ENCODE data around the gene GPX8. TPM values are rescaled to one million over a fixed set of nuclear protein-coding genes. Genes with fewer than 3 reads are reported as not detected.

The GPX8 gene
- polyA plus RNA-seq, 4 donors = 0.22 to 13.1 (median 3.9) TPM

GRCh38 chr5:55140908-55141665 is 18.9 kb upstream of the GPX8 start:
- WGBS, 3 donors = 58 to 69% (median 63%) methylated on average over 9 of the region's 9 CpGs
- Histone ChIP-seq H3K36me3 (ENCODE audit: control insufficient read depth in 3 of 3, insufficient read depth in 2 of 3, low read depth in 1 of 3, low read length in 3 of 3) (no peaks in the 10 kb centered on the region), H3K27ac (ENCODE audit: low read depth in 1 of 3, low read length in 2 of 3) (no peak overlapping the region), H3K27me3 (ENCODE audit: control insufficient read depth in 3 of 3, insufficient read depth in 3 of 3, low read length in 3 of 3) (peaks cover 0 to 10% (median 0%) of the 10 kb centered on the region in 3 donors), H3K4me1 (ENCODE audit: control insufficient read depth in 3 of 3, insufficient read depth in 2 of 3, low read depth in 1 of 3, low read length in 2 of 3) (peaks cover 0 to 6% (median 0%) of the 10 kb centered on the region in 3 donors), H3K4me3 (ENCODE audit: low read depth in 1 of 3, low read length in 3 of 3) (no peak overlapping the region), H3K9me3 (ENCODE audit: control insufficient read depth in 2 of 2, insufficient read depth in 1 of 2, low read depth in 1 of 2, low read length in 1 of 2) (no peaks in the 10 kb centered on the region)
- FAIRE-seq (no peak), DNase-seq (no peak)

DNA sequence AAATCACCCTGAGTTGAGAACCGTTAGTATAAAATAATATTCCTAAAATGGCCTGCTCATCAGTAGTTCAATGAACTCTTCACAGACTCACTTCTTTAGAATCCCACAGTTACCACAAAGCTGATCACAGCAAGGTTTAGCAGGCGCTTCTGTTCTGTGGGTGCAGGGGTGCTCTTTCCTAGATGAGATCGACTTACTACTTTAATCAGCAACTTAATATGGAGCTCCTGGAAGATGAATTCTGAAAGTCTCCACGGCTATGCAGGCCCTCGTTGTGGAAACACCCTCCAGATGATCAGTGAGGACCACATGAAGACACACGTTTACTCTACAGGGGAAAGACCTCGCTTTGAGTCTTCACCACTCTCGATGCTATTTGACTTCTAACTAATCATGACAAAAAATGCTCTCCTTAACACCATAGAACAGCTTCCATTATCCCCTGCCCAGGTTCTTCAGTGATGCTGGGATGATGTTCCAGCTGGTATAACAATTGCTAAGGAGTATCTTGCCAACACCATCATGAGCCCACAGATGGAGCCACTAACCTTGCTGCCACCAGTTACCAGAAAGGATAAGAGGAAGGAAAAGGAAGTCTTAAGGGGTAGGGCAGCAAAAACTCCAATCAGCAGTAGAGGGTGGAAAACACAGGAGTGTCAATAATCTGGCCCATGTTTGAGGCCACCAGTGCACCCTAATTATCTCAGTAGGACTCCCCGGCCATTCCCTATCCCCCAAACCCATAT is 17.9 kb upstream of the GPX8 start:
- 80 to 86% (median 81%) methylated on average over 9 of the region's 9 CpGs for WGBS, 3 donors
- Histone ChIP-seq H3K4me1 (ENCODE audit: control insufficient read depth in 3 of 3, insufficient read depth in 2 of 3, low read depth in 1 of 3, low read length in 2 of 3) (peaks cover 0 to 6% (median 0%) of the 10 kb centered on the region in 3 donors), H3K9me3 (ENCODE audit: control insufficient read depth in 2 of 2, insufficient read depth in 1 of 2, low read depth in 1 of 2, low read length in 1 of 2) (no peaks in the 10 kb centered on the region), H3K4me3 (ENCODE audit: low read depth in 1 of 3, low read length in 3 of 3) (no peak overlapping the region), H3K27ac (ENCODE audit: low read depth in 1 of 3, low read length in 2 of 3) (no peak overlapping the region), H3K27me3 (ENCODE audit: control insufficient read depth in 3 of 3, insufficient read depth in 3 of 3, low read length in 3 of 3) (peaks cover 0 to 9% (median 0%) of the 10 kb centered on the region in 3 donors), H3K36me3 (ENCODE audit: control insufficient read depth in 3 of 3, insufficient read depth in 2 of 3, low read depth in 1 of 3, low read length in 3 of 3) (no peaks in the 10 kb centered on the region)
- DNase-seq (peak in 1 of 2 donors; percentile 29), FAIRE-seq (no peak)

DNA sequence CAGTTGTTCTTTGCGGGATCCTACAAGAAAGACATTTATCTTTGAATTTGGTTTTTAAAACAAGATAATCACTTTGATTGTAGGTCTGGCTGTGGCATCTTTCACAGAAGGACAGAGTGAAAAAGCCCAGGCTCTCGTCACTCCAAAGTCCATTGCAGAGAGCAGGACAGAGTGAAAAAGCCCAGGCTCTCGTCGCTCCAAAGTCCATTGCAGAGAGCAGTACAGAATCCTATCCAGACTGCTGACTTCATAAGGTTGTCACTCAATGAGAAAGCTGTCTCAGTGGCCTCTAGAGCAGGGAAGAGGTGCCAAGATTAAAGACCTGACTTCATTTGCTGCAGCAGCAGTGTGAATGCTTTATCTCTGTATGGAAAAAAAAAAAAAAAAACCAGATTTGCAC is 16.3 kb upstream of the GPX8 start:
- H3K9me3 ChIP-seq (ENCODE audit: control insufficient read depth in 2 of 2, insufficient read depth in 1 of 2, low read depth in 1 of 2, low read length in 1 of 2) = no peaks in the 10 kb centered on the region
- H3K4me3 ChIP-seq (ENCODE audit: low read depth in 1 of 3, low read length in 3 of 3) = no peak overlapping the region
- 19 to 48% (median 20%) methylated on average over 4 of the region's 4 CpGs for WGBS, 3 donors
- H3K36me3 ChIP-seq (ENCODE audit: control insufficient read depth in 3 of 3, insufficient read depth in 2 of 3, low read depth in 1 of 3, low read length in 3 of 3) = no peaks in the 10 kb centered on the region
- peak; percentile 55 to 69 for DNase-seq
- H3K27me3 ChIP-seq (ENCODE audit: control insufficient read depth in 3 of 3, insufficient read depth in 3 of 3, low read length in 3 of 3) = peaks cover 0 to 2% (median 0%) of the 10 kb centered on the region in 3 donors
- no peak for FAIRE-seq
- H3K4me1 ChIP-seq (ENCODE audit: control insufficient read depth in 3 of 3, insufficient read depth in 2 of 3, low read depth in 1 of 3, low read length in 2 of 3) = peaks cover 0 to 6% (median 0%) of the 10 kb centered on the region in 3 donors
- no peak overlapping the region for H3K27ac ChIP-seq (ENCODE audit: low read depth in 1 of 3, low read length in 2 of 3)

DNA sequence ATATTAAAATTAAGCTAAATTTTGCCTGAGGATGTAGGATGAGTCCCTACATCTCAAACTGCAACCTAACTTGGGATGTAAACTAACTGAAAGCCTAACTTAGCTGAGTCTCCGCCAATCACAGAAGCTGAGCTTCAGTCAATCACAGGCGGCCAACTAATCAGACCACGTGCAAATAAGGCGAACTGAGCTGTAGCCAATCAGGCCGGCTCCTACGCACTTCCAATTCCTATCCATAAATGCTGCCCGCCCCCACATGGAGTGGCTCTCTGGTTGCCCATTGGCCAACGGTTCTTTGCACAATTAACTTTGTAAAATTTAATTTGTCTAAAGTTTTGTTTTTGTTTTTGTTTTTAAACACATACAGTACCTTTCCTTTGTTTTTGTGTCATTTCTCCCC is 13.9 kb upstream of the GPX8 start:
- FAIRE-seq (no peak), DNase-seq (no peak)
- Histone ChIP-seq H3K4me1 (ENCODE audit: control insufficient read depth in 3 of 3, insufficient read depth in 2 of 3, low read depth in 1 of 3, low read length in 2 of 3) (peaks cover 0 to 6% (median 0%) of the 10 kb centered on the region in 3 donors), H3K9me3 (ENCODE audit: control insufficient read depth in 2 of 2, insufficient read depth in 1 of 2, low read depth in 1 of 2, low read length in 1 of 2) (no peaks in the 10 kb centered on the region), H3K27me3 (ENCODE audit: control insufficient read depth in 3 of 3, insufficient read depth in 3 of 3, low read length in 3 of 3) (peaks cover 0 to 9% (median 0%) of the 10 kb centered on the region in 3 donors), H3K4me3 (ENCODE audit: low read depth in 1 of 3, low read length in 3 of 3) (no peak overlapping the region), H3K36me3 (ENCODE audit: control insufficient read depth in 3 of 3, insufficient read depth in 2 of 3, low read depth in 1 of 3, low read length in 3 of 3) (no peaks in the 10 kb centered on the region), H3K27ac (ENCODE audit: low read depth in 1 of 3, low read length in 2 of 3) (no peak overlapping the region)
- WGBS, 3 donors = 78 to 84% (median 81%) methylated on average over 8 of the region's 8 CpGs

DNA sequence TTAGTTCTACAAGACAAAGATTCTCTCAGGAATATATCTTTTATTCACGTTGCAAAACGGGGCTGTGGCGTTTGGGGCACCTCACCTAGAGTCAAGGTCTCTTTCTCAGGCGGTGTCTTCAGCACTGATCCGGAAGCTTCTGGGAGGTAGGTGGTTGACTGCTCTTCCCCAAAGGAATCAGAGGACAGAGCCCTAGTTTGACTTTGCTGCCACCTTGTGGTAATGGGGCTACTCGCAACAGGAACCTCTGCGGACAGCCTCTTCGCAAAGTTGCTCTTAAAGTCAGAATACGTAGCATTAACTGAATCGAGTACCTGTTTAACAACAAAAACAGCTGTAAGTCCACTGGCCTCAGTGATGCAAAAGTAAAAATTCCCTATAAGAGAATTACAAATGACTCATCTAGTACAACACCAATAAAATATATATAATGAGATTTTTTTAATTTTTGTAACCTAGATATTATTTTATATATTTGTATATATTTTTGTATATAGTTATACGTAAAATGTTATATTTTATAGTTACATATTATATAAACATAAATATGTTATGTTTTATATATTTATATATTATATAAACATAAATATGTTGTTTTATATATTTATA is 13.3 kb upstream of the GPX8 start:
- Histone ChIP-seq H3K27me3 (ENCODE audit: control insufficient read depth in 3 of 3, insufficient read depth in 3 of 3, low read length in 3 of 3) (peaks cover 0 to 13% (median 0%) of the 10 kb centered on the region in 3 donors), H3K4me1 (ENCODE audit: control insufficient read depth in 3 of 3, insufficient read depth in 2 of 3, low read depth in 1 of 3, low read length in 2 of 3) (peaks cover 0 to 6% (median 0%) of the 10 kb centered on the region in 3 donors), H3K4me3 (ENCODE audit: low read depth in 1 of 3, low read length in 3 of 3) (no peak overlapping the region), H3K27ac (ENCODE audit: low read depth in 1 of 3, low read length in 2 of 3) (no peak overlapping the region), H3K9me3 (ENCODE audit: control insufficient read depth in 2 of 2, insufficient read depth in 1 of 2, low read depth in 1 of 2, low read length in 1 of 2) (no peaks in the 10 kb centered on the region), H3K36me3 (ENCODE audit: control insufficient read depth in 3 of 3, insufficient read depth in 2 of 3, low read depth in 1 of 3, low read length in 3 of 3) (no peaks in the 10 kb centered on the region)
- 6 to 9% (median 9%) methylated on average over 11 of the region's 11 CpGs for WGBS, 3 donors
- DNase-seq = peak; percentile 83 to 87
- no peak for FAIRE-seq

- H3K36me3 ChIP-seq (ENCODE audit: control insufficient read depth in 3 of 3, insufficient read depth in 2 of 3, low read depth in 1 of 3, low read length in 3 of 3) = no peaks in the 10 kb centered on the region
- whole genome bisulfite sequencing, 3 donors = 51 to 79% (median 77%) methylated on average over 2 of the region's 2 CpGs
- no peak for DNase-seq
- H3K9me3 ChIP-seq (ENCODE audit: control insufficient read depth in 2 of 2, insufficient read depth in 1 of 2, low read depth in 1 of 2, low read length in 1 of 2) = no peaks in the 10 kb centered on the region
- no peak for FAIRE-seq
- no peak overlapping the region for H3K27ac ChIP-seq (ENCODE audit: low read depth in 1 of 3, low read length in 2 of 3)
- no peak overlapping the region for H3K4me3 ChIP-seq (ENCODE audit: low read depth in 1 of 3, low read length in 3 of 3)
- peaks cover 0 to 17% (median 5%) of the 10 kb centered on the region in 3 donors for H3K27me3 ChIP-seq (ENCODE audit: control insufficient read depth in 3 of 3, insufficient read depth in 3 of 3, low read length in 3 of 3)
- H3K4me1 ChIP-seq (ENCODE audit: control insufficient read depth in 3 of 3, insufficient read depth in 2 of 3, low read depth in 1 of 3, low read length in 2 of 3) = no peaks in the 10 kb centered on the region
Observed at GRCh38 chr5:55149308-55149795, 10.6 kb upstream of the GPX8 start.

GRCh38 chr5:55151923-55152842 is 7.8 kb upstream of the GPX8 start:
- peaks cover 0 to 22% (median 5%) of the 10 kb centered on the region in 3 donors for H3K27me3 ChIP-seq (ENCODE audit: control insufficient read depth in 3 of 3, insufficient read depth in 3 of 3, low read length in 3 of 3)
- H3K9me3 ChIP-seq (ENCODE audit: control insufficient read depth in 2 of 2, insufficient read depth in 1 of 2, low read depth in 1 of 2, low read length in 1 of 2) = no peaks in the 10 kb centered on the region
- H3K4me1 ChIP-seq (ENCODE audit: control insufficient read depth in 3 of 3, insufficient read depth in 2 of 3, low read depth in 1 of 3, low read length in 2 of 3) = no peaks in the 10 kb centered on the region
- no peak for DNase-seq
- no peak overlapping the region for H3K27ac ChIP-seq (ENCODE audit: low read depth in 1 of 3, low read length in 2 of 3)
- WGBS, 3 donors = 52 to 63% (median 57%) methylated on average over 5 of the region's 5 CpGs
- no peak for FAIRE-seq
- no peak overlapping the region for H3K4me3 ChIP-seq (ENCODE audit: low read depth in 1 of 3, low read length in 3 of 3)
- H3K36me3 ChIP-seq (ENCODE audit: control insufficient read depth in 3 of 3, insufficient read depth in 2 of 3, low read depth in 1 of 3, low read length in 3 of 3) = no peaks in the 10 kb centered on the region

Data from small intestine (tissue), 7 donors.